Endodermal cell (in vitro differentiated cells): ENCODE results near the gene BBS10. TPM values are rescaled to one million over a fixed set of nuclear protein-coding genes. Genes with fewer than 3 reads are reported as not detected.

Experiments
- DNase-seq: peaks from one replicate; pipeline ENCODE4 v3.0.0-alpha.2; 2017
- H3K27ac ChIP-seq: 2 replicates; pipeline ENCODE4 v1.5.1; 2013; ENCODE audit warnings: mild to moderate bottlenecking, low read depth, low read length, moderate library complexity
- H3K27me3 ChIP-seq: 2 replicates; pipeline ENCODE4 v1.6.1; 2013; ENCODE audit warnings: mild to moderate bottlenecking, low read length, moderate library complexity; ENCODE audit not compliant: insufficient read depth, control insufficient read depth, poor library complexity, severe bottlenecking
- H3K36me3 ChIP-seq: 2 replicates; pipeline ENCODE4 v1.7.0; 2013; ENCODE audit warnings: mild to moderate bottlenecking, low read length, moderate library complexity; ENCODE audit not compliant: control insufficient read depth, insufficient read depth
- H3K4me1 ChIP-seq: one replicate; pipeline ENCODE4 v1.7.0; 2013; ENCODE audit warnings: low read length; ENCODE audit not compliant: control insufficient read depth, insufficient read depth
- H3K4me3 ChIP-seq: 2 replicates; pipeline ENCODE4 v1.5.1; 2013; ENCODE audit warnings: mild to moderate bottlenecking, low read length, moderate library complexity
- H3K9ac ChIP-seq: 2 replicates; pipeline ENCODE4 v1.6.1; 2013; ENCODE audit warnings: mild to moderate bottlenecking, low read length, moderate library complexity; ENCODE audit not compliant: poor library complexity, severe bottlenecking; ENCODE audit errors: extremely low read depth
- H3K9me3 ChIP-seq: 2 replicates; pipeline ENCODE4 v1.6.1; 2013; ENCODE audit warnings: mild to moderate bottlenecking, low read length, moderate library complexity; ENCODE audit not compliant: control insufficient read depth
- H3K27ac Mint-ChIP-seq: 2 replicates; pipeline ENCODE4 v1.8.0; 2020; ENCODE audit warnings: mixed read lengths
- H3K27me3 Mint-ChIP-seq: 2 replicates; pipeline ENCODE4 v1.8.0; 2021; ENCODE audit warnings: mild to moderate bottlenecking, mixed read lengths; ENCODE audit not compliant: insufficient read depth
- H3K36me3 Mint-ChIP-seq: 2 replicates; pipeline ENCODE4 v1.8.0; 2020; ENCODE audit warnings: low read depth, mixed read lengths
- H3K4me1 Mint-ChIP-seq: 2 replicates; pipeline ENCODE4 v1.8.0; 2020; ENCODE audit warnings: mixed read lengths
- H3K4me3 Mint-ChIP-seq: 2 replicates; pipeline ENCODE4 v1.8.0; 2020; ENCODE audit warnings: mild to moderate bottlenecking, moderate library complexity, mixed read lengths
- H3K9me3 Mint-ChIP-seq: 2 replicates; pipeline ENCODE4 v1.8.0; 2020; ENCODE audit warnings: mild to moderate bottlenecking, mixed read lengths
- WGBS, 2 experiments: methylation state at CpG; one replicate each; pipeline versions ENCODE4 v1.1.5 to v1.1.7; 2013; ENCODE audit warnings: missing lambda C conversion rate in 2 of 2, mixed read lengths in 1 of 2; ENCODE audit not compliant: insufficient coverage in 1 of 2, insufficient read length in 1 of 2; 5-methylcytosine and 5-hydroxymethylcytosine counted together
- long read RNA-seq, 4 experiments: library from polyadenylated mRNA in 2 of 4; library from RNA in 1 of 4; library from capped mRNA in 1 of 4; stranded (forward) in 3 of 4; unstranded in 1 of 4; transcript quantifications; one replicate each; pipeline ENCODE4 v2.0.0, GENCODE V29; 2020 to 2021; ENCODE audit warnings: inconsistent platforms in 1 of 4
- polyA plus RNA-seq, 2 experiments: library from polyadenylated mRNA; stranded (reverse); fragments of 50-300 nt; gene quantifications; one replicate each; pipeline ENCODE4 v1.2.3, GENCODE V29; 2013
- total RNA-seq, 2 donors: library from RNA; stranded (reverse); fragmentation: NEBNext Ultra II Directional in 1 of 2; extraction: Animal tissue kit (Norgen Biotek cat#: 25700) in 1 of 2; gene quantifications; 2 replicates in 1 of 2; 3 replicates in 1 of 2; pipeline ENCODE4 v1.2.1, GENCODE V29; 2021
- TF ChIP-seq, protein P1 (sequence below): fragments of 200-600 bp; sonication (generic); conservative IDR thresholded peaks from 2 replicates; pipeline ENCODE4 v1.5.0; 2021; ENCODE audit warnings: antibody characterized with exemption, mild to moderate bottlenecking

Gene BBS10
- 1 to 10 TPM; 9.3 to 9.5 TPM for total RNA-seq
- polyA plus RNA-seq (2013, experiment 1 of 2) = 19.8 TPM
- polyA plus RNA-seq (2013, experiment 2 of 2) = 19.5 TPM
- long read RNA-seq, experiment 1, partial matches to known transcripts = 0 of 4 reads
- long read RNA-seq, experiment 1, other reads (novel, unspliced or antisense) = 1 of 4 reads
- long read RNA-seq, experiment 2, transcript BBS10-201 (2 exons, 3,595 nt) = major isoform, 8 of 14 reads
- long read RNA-seq, experiment 2, partial matches to known transcripts = 0 of 14 reads
- long read RNA-seq, experiment 2, other reads (novel, unspliced or antisense) = 6 of 14 reads
- long read RNA-seq, experiment 3, transcript BBS10-201 (2 exons, 3,595 nt) = major isoform, 26 of 38 reads
- long read RNA-seq, experiment 3, partial matches to known transcripts = 0 of 38 reads
- long read RNA-seq, experiment 3, other reads (novel, unspliced or antisense) = 12 of 38 reads
- long read RNA-seq, experiment 4, partial matches to known transcripts = 0 of 1 reads
- long read RNA-seq, experiment 4, other reads (novel, unspliced or antisense) = 0 of 1 reads

DNA sequence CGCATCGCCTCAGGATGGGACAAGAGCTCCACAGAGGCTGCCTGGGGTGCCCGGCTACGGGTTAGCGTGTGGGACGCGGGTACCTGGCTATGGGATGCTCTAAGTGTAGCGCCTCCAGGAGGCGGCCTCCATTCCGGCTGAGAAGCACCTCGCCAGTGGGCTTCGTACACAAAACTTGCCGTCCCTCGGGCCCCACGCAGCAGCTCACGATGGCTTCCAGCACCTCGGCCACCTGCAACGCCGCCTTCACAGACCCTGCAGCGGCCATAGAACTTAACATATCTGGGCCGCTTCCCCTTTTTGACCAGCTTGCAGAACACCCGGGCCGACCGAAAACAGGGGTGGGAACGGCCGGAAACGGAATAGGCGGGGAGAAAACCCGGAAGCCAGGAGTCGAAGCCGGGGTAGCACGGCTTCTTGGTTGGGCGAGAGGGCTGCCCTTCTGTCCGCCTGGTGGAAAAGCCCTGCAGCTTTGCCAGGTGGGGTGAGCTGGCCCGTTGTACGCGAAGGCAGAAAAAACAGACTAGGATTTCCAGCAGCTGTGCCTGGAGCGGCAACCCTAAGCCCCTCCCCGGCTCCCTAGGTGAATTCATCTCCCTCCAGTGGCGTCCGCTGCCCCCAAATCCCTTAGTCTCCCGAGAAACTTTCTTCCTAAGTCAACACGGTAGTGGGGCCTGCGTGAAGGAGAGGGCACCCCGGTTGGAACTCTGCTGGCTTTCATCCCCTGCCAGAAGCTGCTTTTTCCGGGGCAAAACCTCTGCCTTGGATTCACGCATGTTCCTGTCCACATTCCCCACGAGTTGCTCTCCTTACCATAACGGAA is at the start of gene BBS10:
Gene BBS10, minus strand, starts transcription at position 337 of the 823 bp plus-strand sequence. Its CDS starts 57 bp downstream, at position 280.
- H3K9ac ChIP-seq = peak within 1 kb of the TSS; percentile 61
- no peaks in the 10 kb centered on the region for H3K27me3 Mint-ChIP-seq
- peaks cover 2% of the 10 kb centered on the region for H3K4me1 Mint-ChIP-seq
- TF ChIP-seq, protein P1, sequence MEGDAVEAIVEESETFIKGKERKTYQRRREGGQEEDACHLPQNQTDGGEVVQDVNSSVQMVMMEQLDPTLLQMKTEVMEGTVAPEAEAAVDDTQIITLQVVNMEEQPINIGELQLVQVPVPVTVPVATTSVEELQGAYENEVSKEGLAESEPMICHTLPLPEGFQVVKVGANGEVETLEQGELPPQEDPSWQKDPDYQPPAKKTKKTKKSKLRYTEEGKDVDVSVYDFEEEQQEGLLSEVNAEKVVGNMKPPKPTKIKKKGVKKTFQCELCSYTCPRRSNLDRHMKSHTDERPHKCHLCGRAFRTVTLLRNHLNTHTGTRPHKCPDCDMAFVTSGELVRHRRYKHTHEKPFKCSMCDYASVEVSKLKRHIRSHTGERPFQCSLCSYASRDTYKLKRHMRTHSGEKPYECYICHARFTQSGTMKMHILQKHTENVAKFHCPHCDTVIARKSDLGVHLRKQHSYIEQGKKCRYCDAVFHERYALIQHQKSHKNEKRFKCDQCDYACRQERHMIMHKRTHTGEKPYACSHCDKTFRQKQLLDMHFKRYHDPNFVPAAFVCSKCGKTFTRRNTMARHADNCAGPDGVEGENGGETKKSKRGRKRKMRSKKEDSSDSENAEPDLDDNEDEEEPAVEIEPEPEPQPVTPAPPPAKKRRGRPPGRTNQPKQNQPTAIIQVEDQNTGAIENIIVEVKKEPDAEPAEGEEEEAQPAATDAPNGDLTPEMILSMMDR = peak; percentile 75
- no peaks in the 10 kb centered on the region for H3K9me3 Mint-ChIP-seq
- no peaks in the 10 kb centered on the region for H3K36me3 ChIP-seq
- DNase-seq = peak; percentile 99
- peak within 1 kb of the TSS; percentile 97 for H3K4me3 ChIP-seq
- peak within 1 kb of the TSS; percentile 95 for H3K27ac Mint-ChIP-seq
- no peaks in the 10 kb centered on the region for H3K36me3 Mint-ChIP-seq
- H3K4me3 Mint-ChIP-seq = peak within 1 kb of the TSS; percentile 91
- no peaks in the 10 kb centered on the region for H3K9me3 ChIP-seq
- peaks cover 5% of the 10 kb centered on the region for H3K4me1 ChIP-seq
- H3K27me3 ChIP-seq = no peaks in the 10 kb centered on the region
- peak within 1 kb of the TSS; percentile 73 for H3K27ac ChIP-seq
- WGBS, 2 experiments = 5 to 10% methylated on average over 27 to 49 of the region's 49 CpGs

DNA sequence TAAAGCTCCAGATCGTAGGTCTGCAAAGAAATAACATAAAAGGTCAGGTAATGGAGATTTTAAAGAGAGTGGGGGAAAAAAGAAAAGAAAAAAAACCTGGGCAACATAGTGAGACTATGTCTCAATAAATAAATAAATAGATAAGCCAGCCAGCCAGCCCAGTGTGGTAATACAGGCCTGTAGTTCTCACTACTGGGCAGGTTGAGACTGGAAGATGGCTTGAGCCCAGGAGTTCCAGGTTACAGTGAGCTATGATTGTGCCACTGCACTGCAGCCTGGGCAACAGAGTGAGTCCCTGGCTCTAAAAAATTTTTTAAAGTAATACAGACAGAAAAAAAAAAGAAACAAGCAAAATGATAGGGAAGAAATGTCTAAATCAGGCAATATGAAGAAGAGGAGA is 43.2 kb upstream of the BBS10 start:
- Histone ChIP-seq H3K9ac (no peak overlapping the region), H3K27ac (no peak overlapping the region), H3K36me3 (peaks cover 44% of the 10 kb centered on the region), H3K4me3 (no peak overlapping the region), H3K4me1 (no peaks in the 10 kb centered on the region), H3K9me3 (no peaks in the 10 kb centered on the region), H3K27me3 (no peaks in the 10 kb centered on the region)
- no peak overlapping the region for H3K27ac Mint-ChIP-seq
- H3K4me1 Mint-ChIP-seq = peaks cover 12% of the 10 kb centered on the region
- TF ChIP-seq, protein P1 = no peak
- no peaks in the 10 kb centered on the region for H3K27me3 Mint-ChIP-seq
- H3K4me3 Mint-ChIP-seq = no peak overlapping the region
- peaks cover 34% of the 10 kb centered on the region for H3K36me3 Mint-ChIP-seq
- no peaks in the 10 kb centered on the region for H3K9me3 Mint-ChIP-seq
- no peak for DNase-seq
- 88% methylated on average over 1 of the region's 1 CpG; no CpG with 5 or more reads in 1 of the 2 experiments for WGBS, 2 experiments

DNA sequence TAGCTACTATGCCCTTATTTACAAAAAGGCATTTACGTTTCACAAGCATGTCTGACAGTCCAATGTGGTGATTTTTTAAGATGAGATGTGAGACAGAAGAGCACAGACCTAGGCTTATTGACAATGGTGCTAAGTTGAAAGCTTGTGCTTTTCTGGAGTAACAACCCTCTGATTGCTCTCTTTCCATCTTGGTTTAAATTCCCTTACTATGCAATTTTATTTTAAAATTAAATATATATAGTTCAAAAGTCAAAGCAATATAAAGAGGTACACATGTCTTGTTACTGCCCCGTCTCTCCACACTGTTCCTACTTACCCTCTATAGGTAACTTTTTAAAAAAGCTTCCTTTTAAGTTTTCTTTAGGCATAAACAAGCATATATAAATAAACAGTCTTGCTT is 39.4 kb upstream of the BBS10 start:
- H3K27me3 ChIP-seq = no peaks in the 10 kb centered on the region
- H3K9ac ChIP-seq = no peak overlapping the region
- Mint-ChIP-seq H3K36me3 (peaks cover 28% of the 10 kb centered on the region), H3K27me3 (no peaks in the 10 kb centered on the region), H3K27ac (no peak overlapping the region), H3K4me3 (no peak overlapping the region), H3K9me3 (no peaks in the 10 kb centered on the region), H3K4me1 (peaks cover 28% of the 10 kb centered on the region)
- TF ChIP-seq, protein P1 = no peak
- H3K36me3 ChIP-seq = peaks cover 43% of the 10 kb centered on the region
- H3K27ac ChIP-seq = no peak overlapping the region
- H3K4me3 ChIP-seq = no peak overlapping the region
- no peaks in the 10 kb centered on the region for H3K9me3 ChIP-seq
- DNase-seq = no peak
- no peaks in the 10 kb centered on the region for H3K4me1 ChIP-seq
- WGBS, 2 experiments = 95 to 100% methylated on average over 2 of the region's 2 CpGs
